Smooth muscle cell (in vitro differentiated cells): ENCODE data around the gene CATSPERZ. TPM values are rescaled to one million over a fixed set of nuclear protein-coding genes. Genes with fewer than 3 reads are reported as not detected.

Source experiments
- DNase-seq: peaks from one replicate; lab custom pipeline; 2025; ENCODE audit not compliant: unreplicated experiment; lab: John Stamatoyannopoulos, UW
- H2AFZ ChIP-seq: fragments of 200-600 bp; sonication (generic); 2 replicates; pipeline ENCODE4 v1.6.0; 2016; ENCODE audit warnings: antibody characterized with exemption, low read depth, mild to moderate bottlenecking
- H3F3A ChIP-seq: fragments of 200-600 bp; sonication (generic); 2 replicates; pipeline ENCODE4 v1.6.0; 2017; ENCODE audit warnings: antibody characterized with exemption, low read depth
- H3K27ac ChIP-seq: fragments of 200-600 bp; sonication (generic); 2 replicates; pipeline ENCODE4 v1.5.1; 2016; ENCODE audit warnings: low read depth, mild to moderate bottlenecking
- H3K27me3 ChIP-seq: fragments of 200-600 bp; sonication (generic); 2 replicates; pipeline ENCODE4 v1.6.1; 2016; ENCODE audit warnings: low read depth, mild to moderate bottlenecking
- H3K36me3 ChIP-seq: fragments of 200-600 bp; sonication (generic); 2 replicates; pipeline ENCODE4 v1.5.1; 2016; ENCODE audit warnings: low read depth
- H3K4me1 ChIP-seq: fragments of 200-600 bp; sonication (generic); 2 replicates; pipeline ENCODE4 v1.5.1; 2016; ENCODE audit warnings: low read depth
- H3K4me2 ChIP-seq: fragments of 200-600 bp; sonication (generic); 2 replicates; pipeline ENCODE4 v1.6.0; 2016; ENCODE audit warnings: mild to moderate bottlenecking
- H3K4me3 ChIP-seq: fragments of 200-600 bp; sonication (generic); 2 replicates; pipeline ENCODE4 v1.5.1; 2016; ENCODE audit warnings: mild to moderate bottlenecking
- H3K79me2 ChIP-seq: fragments of 200-600 bp; sonication (generic); 2 replicates; pipeline ENCODE4 v1.6.0; 2016; ENCODE audit warnings: low read depth, mild to moderate bottlenecking
- H3K9ac ChIP-seq: fragments of 200-600 bp; sonication (generic); 2 replicates; pipeline ENCODE4 v1.6.0; 2016; ENCODE audit warnings: low read depth
- H3K9me3 ChIP-seq: fragments of 200-600 bp; sonication (generic); replicated peaks from 2 replicates; pipeline ENCODE4 v1.5.1; 2016; ENCODE audit warnings: low read depth
- H4K20me1 ChIP-seq: fragments of 200-600 bp; sonication (generic); 2 replicates; pipeline ENCODE4 v1.6.0; 2016; ENCODE audit warnings: low read depth
- WGBS: methylation state at CpG from one replicate; pipeline ENCODE4 v1.1.7; 2016; ENCODE audit warnings: low lambda C conversion rate; 5-methylcytosine and 5-hydroxymethylcytosine counted together
- polyA plus RNA-seq: library from polyadenylated mRNA; unstranded; fragments of >200 nt; fragmentation: Nextera tagmentation; extraction: Ambion mirVana; gene quantifications from 2 replicates; pipeline ENCODE4 v1.2.1, GENCODE V29; 2016
- total RNA-seq: library from RNA; depleted of rRNA; stranded (reverse); fragments of >200 nt; gene quantifications from 2 replicates; pipeline ENCODE4 v1.2.3, GENCODE V29; 2014
- TF ChIP-seq, protein P1 (sequence below): fragments of 200-600 bp; sonication (generic); IDR thresholded peaks from 2 replicates; pipeline ENCODE4 v1.5.1; 2017; ENCODE audit warnings: borderline replicate concordance, mild to moderate bottlenecking, antibody characterized with exemption; ENCODE audit not compliant: insufficient read depth, poor library complexity, severe bottlenecking

CATSPERZ gene
- total and polyA plus RNA-seq, 2 experiments from 2014 or later, result not detected

GRCh38 chr11:64296830-64297698 lies 3.1 kb upstream of the CATSPERZ start:
- Histone ChIP-seq H3K79me2 (no peaks in the 10 kb centered on the region), H3K4me2 (no peak overlapping the region), H3K27ac (no peak overlapping the region), H3F3A (no peaks in the 10 kb centered on the region), H3K9me3 (no peaks in the 10 kb centered on the region), H3K9ac (no peak overlapping the region), H4K20me1 (peaks cover 11% of the 10 kb centered on the region), H3K36me3 (no peaks in the 10 kb centered on the region), H3K27me3 (peaks cover 86% of the 10 kb centered on the region), H2AFZ (no peak overlapping the region), H3K4me3 (no peak overlapping the region), H3K4me1 (peaks cover 16% of the 10 kb centered on the region)
- DNase-seq, result no peak
- whole genome bisulfite sequencing, result 45% methylated on average over 34 of the region's 34 CpGs
- TF ChIP-seq, protein P1, sequence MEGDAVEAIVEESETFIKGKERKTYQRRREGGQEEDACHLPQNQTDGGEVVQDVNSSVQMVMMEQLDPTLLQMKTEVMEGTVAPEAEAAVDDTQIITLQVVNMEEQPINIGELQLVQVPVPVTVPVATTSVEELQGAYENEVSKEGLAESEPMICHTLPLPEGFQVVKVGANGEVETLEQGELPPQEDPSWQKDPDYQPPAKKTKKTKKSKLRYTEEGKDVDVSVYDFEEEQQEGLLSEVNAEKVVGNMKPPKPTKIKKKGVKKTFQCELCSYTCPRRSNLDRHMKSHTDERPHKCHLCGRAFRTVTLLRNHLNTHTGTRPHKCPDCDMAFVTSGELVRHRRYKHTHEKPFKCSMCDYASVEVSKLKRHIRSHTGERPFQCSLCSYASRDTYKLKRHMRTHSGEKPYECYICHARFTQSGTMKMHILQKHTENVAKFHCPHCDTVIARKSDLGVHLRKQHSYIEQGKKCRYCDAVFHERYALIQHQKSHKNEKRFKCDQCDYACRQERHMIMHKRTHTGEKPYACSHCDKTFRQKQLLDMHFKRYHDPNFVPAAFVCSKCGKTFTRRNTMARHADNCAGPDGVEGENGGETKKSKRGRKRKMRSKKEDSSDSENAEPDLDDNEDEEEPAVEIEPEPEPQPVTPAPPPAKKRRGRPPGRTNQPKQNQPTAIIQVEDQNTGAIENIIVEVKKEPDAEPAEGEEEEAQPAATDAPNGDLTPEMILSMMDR, result no peak

- Histone ChIP-seq H4K20me1 (peaks cover 3% of the 10 kb centered on the region), H3K4me3 (no peak overlapping the region), H3K4me1 (peaks cover 12% of the 10 kb centered on the region), H3K36me3 (no peaks in the 10 kb centered on the region), H3K27ac (no peak overlapping the region), H3K79me2 (no peaks in the 10 kb centered on the region), H3F3A (no peaks in the 10 kb centered on the region), H3K4me2 (no peak overlapping the region), H3K27me3 (peaks cover 79% of the 10 kb centered on the region), H3K9me3 (no peaks in the 10 kb centered on the region), H2AFZ (no peak overlapping the region), H3K9ac (no peak overlapping the region)
- WGBS, result 86% methylated on average over 18 of the region's 18 CpGs
- no peak for DNase-seq
- TF ChIP-seq, protein P1, result no peak
Measured at GRCh38 chr11:64297699-64298358, 2.3 kb upstream of the CATSPERZ start.

DNA sequence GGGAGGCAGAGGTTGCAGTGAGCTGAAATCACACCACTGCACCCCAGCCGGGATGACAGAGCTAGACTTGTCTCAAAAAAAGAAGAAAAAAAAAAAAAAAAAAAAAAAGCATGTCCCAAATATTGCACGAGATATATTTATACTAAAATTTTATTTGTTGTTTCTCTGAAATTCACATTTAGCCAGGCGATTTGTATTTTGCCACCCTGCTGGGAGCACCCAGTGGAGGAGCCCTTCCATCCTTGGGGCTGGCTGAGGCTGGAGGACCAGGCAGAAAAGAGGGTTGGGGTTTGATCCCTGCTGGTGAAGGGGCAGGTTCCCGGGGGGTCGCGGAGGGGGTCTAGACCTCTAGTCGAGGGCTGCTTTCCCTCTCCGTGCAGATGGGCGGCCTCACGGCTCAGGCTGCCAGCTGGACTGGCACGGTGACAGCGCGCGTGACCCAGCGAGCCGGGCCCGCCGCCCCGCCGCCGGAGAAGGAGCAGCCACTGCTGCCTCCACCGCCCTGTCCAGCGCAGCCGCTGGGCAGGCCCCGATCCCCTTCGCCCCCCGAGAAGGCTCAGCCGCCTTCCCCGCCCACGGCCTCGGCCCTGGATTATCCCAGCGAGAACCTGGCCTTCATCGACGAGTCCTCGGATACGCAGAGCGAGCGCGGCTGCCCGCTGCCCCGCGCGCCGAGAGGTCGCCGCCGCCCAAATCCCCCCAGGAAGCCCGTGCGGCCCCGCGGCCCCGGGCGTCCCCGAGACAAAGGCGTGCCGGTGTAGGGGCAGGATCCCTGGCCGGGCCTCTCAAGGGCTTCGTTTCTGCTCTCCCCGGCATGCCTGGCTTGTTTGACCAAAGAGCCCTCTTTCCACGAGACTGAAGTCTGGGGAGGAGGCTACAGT lies 952 bp upstream of the CATSPERZ start:
- peak overlapping the region; percentile 77 for H3K4me2 ChIP-seq
- H2AFZ ChIP-seq, result no peak overlapping the region
- H3K4me3 ChIP-seq, result peak overlapping the region; percentile 37
- peaks cover 12% of the 10 kb centered on the region for H3K4me1 ChIP-seq
- 10% methylated on average over 37 of the region's 60 CpGs for WGBS
- no peaks in the 10 kb centered on the region for H3F3A ChIP-seq
- TF ChIP-seq, protein P1, result no peak
- H3K9me3 ChIP-seq, result no peaks in the 10 kb centered on the region
- no peaks in the 10 kb centered on the region for H3K36me3 ChIP-seq
- no peak overlapping the region for H3K27ac ChIP-seq
- no peaks in the 10 kb centered on the region for H4K20me1 ChIP-seq
- no peak for DNase-seq
- no peak overlapping the region for H3K9ac ChIP-seq
- no peaks in the 10 kb centered on the region for H3K79me2 ChIP-seq
- peaks cover 65% of the 10 kb centered on the region for H3K27me3 ChIP-seq
